Measurements from ENCODE around the gene ATP6V0C.
A peak's percentile ranks its signal among the peaks of the same experiment; 100 is the strongest.

The ATP6V0C gene

DNA sequence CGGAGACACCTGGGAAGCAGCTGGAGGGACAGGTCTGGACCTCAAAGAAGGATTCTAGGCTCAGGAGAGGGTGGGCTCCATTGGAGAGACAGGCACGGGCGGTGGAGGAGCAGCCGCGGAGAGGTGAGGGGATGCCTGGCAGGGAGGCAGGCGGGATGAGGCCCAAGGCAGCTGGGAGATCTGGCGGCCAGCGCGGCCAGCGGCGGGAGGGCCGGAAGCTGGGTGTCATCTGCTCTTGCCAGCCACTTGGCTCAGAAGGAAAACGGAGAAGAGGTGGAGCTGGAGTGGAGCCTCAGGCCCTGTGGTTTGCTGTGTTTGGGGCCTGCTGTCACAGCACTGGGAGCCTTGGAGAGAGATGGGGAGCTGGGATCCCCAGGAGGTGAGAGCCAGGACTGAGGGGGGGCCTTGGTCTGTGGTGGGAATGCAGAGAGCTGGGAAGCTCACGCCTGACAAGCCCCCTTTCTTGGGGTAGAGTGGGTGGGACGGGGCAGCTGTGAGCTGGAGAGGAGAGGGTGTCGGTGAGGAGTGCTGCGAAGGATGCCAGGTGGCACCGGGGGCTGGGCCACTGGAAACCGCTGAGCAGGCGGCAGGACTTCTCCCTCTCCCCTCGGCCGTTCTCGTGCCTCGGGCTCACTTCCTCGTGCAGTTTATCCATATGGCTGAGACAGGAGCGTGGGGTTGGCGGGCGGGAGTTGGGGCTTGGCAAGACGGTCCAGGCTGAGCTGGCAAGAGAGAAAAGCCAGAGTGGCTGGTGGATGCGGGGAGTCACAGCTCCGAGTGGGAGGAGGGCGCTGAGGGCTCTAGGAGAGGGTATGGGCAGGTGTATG lies 30.8 kb upstream of the ATP6V0C start:
- H3K4me3 ChIP-seq (ENCODE audit: low read length) = peak overlapping the region; percentile 59
- TF ChIP-seq, protein P1, sequence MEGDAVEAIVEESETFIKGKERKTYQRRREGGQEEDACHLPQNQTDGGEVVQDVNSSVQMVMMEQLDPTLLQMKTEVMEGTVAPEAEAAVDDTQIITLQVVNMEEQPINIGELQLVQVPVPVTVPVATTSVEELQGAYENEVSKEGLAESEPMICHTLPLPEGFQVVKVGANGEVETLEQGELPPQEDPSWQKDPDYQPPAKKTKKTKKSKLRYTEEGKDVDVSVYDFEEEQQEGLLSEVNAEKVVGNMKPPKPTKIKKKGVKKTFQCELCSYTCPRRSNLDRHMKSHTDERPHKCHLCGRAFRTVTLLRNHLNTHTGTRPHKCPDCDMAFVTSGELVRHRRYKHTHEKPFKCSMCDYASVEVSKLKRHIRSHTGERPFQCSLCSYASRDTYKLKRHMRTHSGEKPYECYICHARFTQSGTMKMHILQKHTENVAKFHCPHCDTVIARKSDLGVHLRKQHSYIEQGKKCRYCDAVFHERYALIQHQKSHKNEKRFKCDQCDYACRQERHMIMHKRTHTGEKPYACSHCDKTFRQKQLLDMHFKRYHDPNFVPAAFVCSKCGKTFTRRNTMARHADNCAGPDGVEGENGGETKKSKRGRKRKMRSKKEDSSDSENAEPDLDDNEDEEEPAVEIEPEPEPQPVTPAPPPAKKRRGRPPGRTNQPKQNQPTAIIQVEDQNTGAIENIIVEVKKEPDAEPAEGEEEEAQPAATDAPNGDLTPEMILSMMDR (conservative IDR thresholded peaks at IDR 0.05; ENCODE audit: low read length) = no peak
- DNase-seq (ENCODE audit: low read depth) = peak; percentile 82

DNA sequence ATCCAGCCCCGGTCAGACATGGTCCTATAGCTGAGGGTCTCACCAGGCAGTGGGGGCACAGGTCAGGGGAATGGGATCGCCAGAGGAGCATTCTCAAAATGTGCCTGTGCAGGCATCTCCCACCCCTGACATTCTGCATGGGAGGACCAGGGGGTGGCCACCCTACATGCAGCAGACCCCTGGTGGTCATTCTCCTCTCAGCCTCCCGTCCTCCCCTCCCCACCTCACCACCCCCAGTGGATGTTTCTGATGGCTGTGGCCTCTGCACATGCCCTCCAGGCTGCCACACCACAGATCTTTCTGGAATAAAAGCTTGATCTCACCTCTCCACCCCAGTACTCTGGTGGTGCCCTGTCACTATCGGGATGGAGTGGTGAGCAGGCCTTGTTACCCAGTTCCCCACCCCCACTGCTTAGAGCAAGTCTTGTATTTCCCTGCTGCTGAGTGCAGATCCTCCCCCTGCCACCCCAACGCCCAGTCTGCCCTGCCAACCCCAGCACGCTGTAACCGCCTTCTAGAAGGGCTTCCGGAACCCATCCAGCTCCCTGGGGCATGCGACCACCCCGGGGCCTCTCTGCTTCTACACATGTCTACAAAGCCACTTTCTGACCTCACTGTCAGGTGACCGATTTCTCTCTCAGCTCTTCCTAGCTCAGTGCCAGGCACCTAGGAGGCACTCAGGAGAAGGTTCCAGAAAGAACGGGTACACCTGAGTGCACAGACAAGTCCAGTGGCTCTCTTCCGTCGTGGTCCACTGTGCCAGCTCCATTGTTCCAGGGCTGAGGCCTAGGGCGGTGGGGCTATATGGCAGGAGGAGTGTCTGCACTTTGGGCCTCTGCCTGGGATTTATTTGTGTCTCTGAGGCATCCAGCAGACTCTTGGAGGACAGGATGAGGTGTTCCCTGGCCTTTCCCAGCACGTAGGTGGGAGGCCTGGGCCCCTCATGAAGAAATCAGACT lies 29.5 kb upstream of the ATP6V0C start:
- H3K4me3 ChIP-seq (ENCODE audit: low read length) = peak overlapping the region; percentile 59; the same call in 1 of the 2 replicates
- DNase-seq (ENCODE audit: low read depth) = no peak
- TF ChIP-seq, protein P1 (conservative IDR thresholded peaks at IDR 0.05; ENCODE audit: low read length) = no peak

DNA sequence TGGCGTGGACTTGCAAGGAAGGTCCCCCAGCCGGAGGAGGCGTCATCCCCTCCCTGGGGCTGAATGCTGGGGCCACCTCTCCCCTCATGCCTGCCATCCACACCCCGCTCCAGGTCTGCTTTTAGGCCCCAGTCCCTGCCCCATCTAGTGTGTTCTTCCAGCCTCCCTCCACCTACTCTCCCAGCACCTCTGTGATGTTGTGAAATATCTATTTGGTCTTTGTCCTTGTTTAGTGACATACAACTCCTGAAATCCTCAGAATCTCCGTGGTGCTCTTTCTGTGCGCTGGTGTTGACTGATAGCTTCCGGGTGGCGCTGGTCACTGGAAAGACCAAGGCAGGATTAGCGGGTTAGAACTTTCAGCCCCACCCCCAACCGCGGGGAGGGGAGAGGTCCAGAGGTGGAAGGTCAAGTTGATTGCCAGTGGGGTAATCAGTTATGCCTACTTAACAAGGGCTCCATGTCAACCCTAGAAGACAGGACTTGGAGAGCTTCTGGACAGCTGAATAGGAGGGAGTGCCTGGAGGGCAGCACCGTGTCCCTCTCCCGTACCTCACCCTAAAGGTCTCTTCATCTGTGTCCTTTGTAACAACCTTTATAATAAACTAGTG lies 28.7 kb upstream of the ATP6V0C start:
- TF ChIP-seq, protein P1 (conservative IDR thresholded peaks at IDR 0.05; ENCODE audit: low read length) = no peak
- H3K4me3 ChIP-seq (ENCODE audit: low read length) = no peak overlapping the region
- DNase-seq (ENCODE audit: low read depth) = no peak

DNA sequence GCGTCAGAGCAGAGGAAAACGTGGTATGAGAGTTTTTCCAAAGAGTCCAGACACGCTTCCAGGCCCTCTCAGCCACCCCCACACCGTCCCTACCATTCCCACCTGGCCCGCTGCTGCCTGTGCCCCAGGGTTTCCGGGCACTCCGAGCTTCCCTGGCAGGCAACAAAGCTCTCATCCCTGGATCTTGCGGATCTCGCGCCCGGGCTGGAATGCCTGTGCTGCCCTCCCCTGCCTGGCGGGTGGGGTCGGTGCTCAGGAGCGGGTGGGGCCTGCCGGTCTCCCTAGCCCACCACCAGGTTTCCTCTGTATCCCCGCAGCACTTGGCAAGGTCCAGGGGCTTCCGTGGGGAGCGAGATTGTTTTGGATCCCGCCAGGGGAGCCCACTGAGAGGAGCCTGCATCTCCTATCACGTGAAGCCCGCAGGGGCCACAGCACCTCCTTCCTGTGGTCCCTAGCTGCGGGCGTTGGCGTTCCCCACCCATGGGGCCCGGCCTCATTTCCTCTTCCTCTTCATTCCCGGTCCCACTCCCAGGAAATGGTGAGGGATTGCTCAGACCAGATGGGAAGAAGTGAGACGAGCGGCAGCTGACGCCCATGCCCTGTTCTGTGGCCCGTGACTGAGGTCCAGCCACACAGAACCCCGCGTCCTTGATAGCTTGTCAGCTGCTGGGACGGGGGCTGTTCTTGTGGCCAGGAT lies 27.8 kb upstream of the ATP6V0C start:
- DNase-seq (ENCODE audit: low read depth) = no peak
- H3K4me3 ChIP-seq (ENCODE audit: low read length) = no peak overlapping the region
- TF ChIP-seq, protein P1 (conservative IDR thresholded peaks at IDR 0.05; ENCODE audit: low read length) = no peak

DNA sequence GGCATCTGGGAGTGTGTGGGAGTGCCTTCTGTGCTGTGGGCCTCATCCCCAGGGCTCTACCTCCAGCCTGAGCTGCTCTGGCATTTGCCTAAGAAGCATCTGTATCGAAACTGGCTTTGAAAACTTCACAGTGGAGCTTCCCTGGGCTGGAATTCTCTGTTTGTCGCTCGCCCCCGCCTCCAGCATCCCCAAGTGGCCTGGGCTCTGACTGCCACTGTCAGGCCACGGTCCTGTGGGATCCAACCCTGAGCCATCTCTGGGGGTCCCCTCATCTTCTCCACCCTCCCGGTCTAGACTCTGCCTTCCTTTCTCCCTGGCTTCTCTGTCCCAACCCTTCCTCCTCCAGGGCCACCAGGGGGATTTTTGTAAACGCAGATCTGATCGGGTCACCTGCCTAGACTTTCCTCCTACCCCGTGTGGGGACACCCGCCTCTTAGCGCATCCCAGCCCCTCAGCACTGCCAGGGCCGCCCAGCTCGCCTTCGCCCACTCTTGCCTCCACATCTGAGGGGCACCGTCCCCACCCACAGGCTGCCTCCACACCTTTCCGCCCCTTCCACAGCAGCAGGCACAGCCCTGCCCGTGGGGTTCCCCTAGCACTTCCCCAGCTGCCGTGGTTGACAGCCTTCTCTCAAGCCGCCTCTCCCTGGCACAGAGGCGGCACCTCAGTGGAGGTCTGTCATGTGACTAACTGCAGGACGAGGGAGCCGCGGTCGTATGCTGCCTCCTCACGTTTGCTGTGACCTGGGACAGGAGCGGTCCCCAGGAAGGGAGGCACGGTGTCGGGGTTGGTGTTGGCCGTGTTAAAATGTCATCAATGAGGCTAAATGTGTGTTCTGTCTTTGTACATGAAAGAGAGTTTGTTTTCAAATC lies 26.9 kb upstream of the ATP6V0C start:
- DNase-seq (ENCODE audit: low read depth) = no peak
- H3K4me3 ChIP-seq (ENCODE audit: low read length) = no peak overlapping the region
- TF ChIP-seq, protein P1 (conservative IDR thresholded peaks at IDR 0.05; ENCODE audit: low read length) = no peak; the same call in 1 of the 2 replicates

DNA sequence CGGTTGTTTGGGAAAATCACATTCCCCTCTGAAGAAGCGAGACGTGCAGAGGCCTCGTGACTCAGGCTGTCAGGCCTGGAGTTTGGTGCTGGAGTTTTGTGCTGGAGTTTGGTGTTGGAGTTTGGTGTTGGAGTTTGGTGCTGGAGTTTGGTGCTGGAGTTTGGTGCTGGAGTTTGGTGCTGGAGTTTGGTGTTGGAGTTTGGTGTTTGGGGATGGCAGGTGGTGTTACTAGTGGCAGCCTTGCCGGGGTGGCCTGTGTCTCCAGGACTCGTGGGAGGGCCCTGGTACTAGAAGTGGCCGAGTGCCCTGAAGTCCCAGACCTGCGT lies 26.3 kb upstream of the ATP6V0C start:
- DNase-seq (ENCODE audit: low read depth) = no peak
- H3K4me3 ChIP-seq (ENCODE audit: low read length) = no peak overlapping the region
- TF ChIP-seq, protein P1 (conservative IDR thresholded peaks at IDR 0.05; ENCODE audit: low read length) = no peak
